Upper lobe of left lung (tissue), 6 donors: ENCODE measurements around the gene PNRC2. TPM values are rescaled to one million over a fixed set of nuclear protein-coding genes. Genes with fewer than 3 reads are reported as not detected.
"Not testable (repeated sequence)": the region's sequence is repeated elsewhere in the genome, so short reads cannot be mapped to it uniquely, and the experiment has no call there.

ENCODE experiments used
- ATAC-seq, 2 donors: fragments of 200-7000 bp; cut with Tn5 transposase; one replicate each; pipeline ENCODE4 v1.9.1; 2022; ENCODE audit warnings: mild to moderate bottlenecking in 2 of 2, moderate library complexity in 2 of 2; ENCODE audit not compliant: low FRiP score in 2 of 2
- DNase-seq, 2 donors: peaks; one replicate each; pipeline ENCODE4 v3.0.0-alpha.2; 2019 to 2020
- H3K27ac ChIP-seq, 4 donors: fragments of 200-600 bp; sonication (generic); one replicate each; pipeline ENCODE4 v1.5.1; 2016 to 2019
- H3K27me3 ChIP-seq, 4 donors: fragments of 200-600 bp; sonication (generic); one replicate each; pipeline ENCODE4 v1.5.1; 2017 to 2019
- H3K36me3 ChIP-seq, 4 donors: fragments of 200-600 bp; sonication (generic); one replicate each; pipeline ENCODE4 v1.5.1; 2016 to 2019
- H3K4me1 ChIP-seq, 4 donors: fragments of 200-600 bp; sonication (generic); one replicate each; pipeline ENCODE4 v1.5.1; 2018 to 2019
- H3K4me3 ChIP-seq, 4 donors: fragments of 200-600 bp; sonication (generic); one replicate each; pipeline ENCODE4 v1.5.1; 2017 to 2019; ENCODE audit warnings: mild to moderate bottlenecking in 2 of 4, moderate library complexity in 1 of 4
- H3K9me3 ChIP-seq, 4 donors: fragments of 200-600 bp; sonication (generic); one replicate each; pipeline ENCODE4 v1.5.1; 2018 to 2019
- EP300 ChIP-seq, 4 donors: sonication (generic); formaldehyde crosslinking; IDR thresholded peaks; one replicate each; pipeline ENCODE4 v1.5.1; 2017; ENCODE audit warnings: antibody characterized with exemption in 4 of 4, control low read depth in 2 of 4
- POLR2A ChIP-seq, 4 donors: fragments of 450-650 bp; IDR thresholded peaks; one replicate each; pipeline ENCODE4 v1.5.1; 2016 to 2017; ENCODE audit warnings: antibody characterized with exemption in 4 of 4, mild to moderate bottlenecking in 2 of 4
- POLR2AphosphoS5 ChIP-seq, 2 donors: sonication (generic); formaldehyde crosslinking; IDR thresholded peaks; one replicate each; pipeline ENCODE4 v1.5.1; 2017; ENCODE audit warnings: antibody characterized with exemption in 2 of 2
- WGBS, 2 donors: methylation state at CpG; one replicate each; pipeline ENCODE4 v1.1.5; 2017 to 2018; 5-methylcytosine and 5-hydroxymethylcytosine counted together
- total RNA-seq, 6 donors: library from RNA; depleted of rRNA in 4 of 6; stranded (reverse); fragments of >200 nt in 4 of 6; gene quantifications; one replicate each; pipeline versions ENCODE4 v1.1.0 to v1.2.1, GENCODE V29; 2016 to 2021
- TF ChIP-seq, protein P1 (sequence below), 6 experiments: fragments of 450-650 bp in 4 of 6; fragments of 200-600 bp in 2 of 6; sonication (generic) in 2 of 6; IDR thresholded peaks; one replicate each; pipeline ENCODE4 v1.5.1; 2016 to 2019; ENCODE audit warnings: antibody characterized with exemption in 6 of 6
- donor health status: DM: no; HTN: no; CAD: no; lungs with moderate emphysema.
- donor health status: DM: no; HTN: yes; CAD: no; lungs with severe emphysema.

The PNRC2 gene
- total RNA-seq, 6 donors from 2014 or later, result 101 to 892 (median 139) TPM

DNA sequence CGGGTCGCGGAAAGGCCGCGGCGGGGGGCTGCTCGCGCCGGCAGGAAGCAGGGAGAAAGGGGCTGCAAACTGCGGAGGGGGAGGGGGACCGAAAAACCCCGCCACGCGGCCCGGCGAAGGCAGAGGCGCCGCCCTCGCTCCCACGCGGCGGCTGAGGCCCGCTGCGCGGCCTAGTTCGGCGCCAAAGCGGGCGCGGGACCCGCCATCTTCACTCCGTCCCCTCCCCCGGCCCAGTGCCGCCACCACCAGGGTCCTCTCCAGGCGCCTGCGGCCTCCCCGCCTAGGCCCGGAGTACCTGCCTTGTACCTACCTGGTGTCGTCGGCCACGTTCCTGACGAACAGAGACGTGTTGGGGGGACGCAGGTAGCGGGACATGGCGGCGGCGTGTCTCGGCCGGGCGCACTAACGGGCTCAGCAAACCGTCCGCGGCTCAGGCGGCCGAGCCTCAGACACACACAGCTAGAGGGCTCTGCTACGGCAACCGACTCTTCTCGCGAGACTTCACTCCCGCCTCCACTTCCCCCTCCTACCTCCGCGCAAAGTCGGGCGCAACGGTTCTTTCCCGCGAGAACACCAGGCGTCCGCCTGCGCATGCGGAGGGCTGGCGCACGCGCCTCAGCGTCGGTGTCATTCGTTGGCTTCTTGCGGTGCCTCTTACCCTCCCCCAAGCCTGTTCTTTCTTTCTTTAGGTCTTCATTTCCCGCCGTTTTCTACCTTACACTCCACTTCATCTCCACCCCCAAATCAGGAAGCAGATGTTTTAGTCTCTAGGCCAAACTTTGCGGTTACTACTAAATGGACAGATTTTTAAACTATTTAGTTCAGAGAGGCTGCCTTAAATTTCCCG lies 20.5 kb downstream of the PNRC2 start, which contains the start of gene SRSF10:
TSS of gene SRSF10 (minus strand) at position 447 of the 847 bp plus-strand sequence. CDS start at position 375, 72 bp downstream.
- peak within 1 kb of the TSS; percentile 96 to 99 (median 97) for H3K27ac ChIP-seq
- H3K27me3 ChIP-seq, result no peaks in the 10 kb centered on the region
- WGBS, 2 donors, result 0 to 1% methylated on average over 30 to 75 of the region's 84 CpGs
- no peaks in the 10 kb centered on the region for H3K9me3 ChIP-seq
- peaks cover 45 to 61% (median 52%) of the 10 kb centered on the region in 4 donors for H3K4me1 ChIP-seq
- ATAC-seq, result peak; percentile 99
- TF ChIP-seq POLR2A (IDR thresholded peaks at IDR 0.05) (peak; percentile 94 to 99 (median 96)), POLR2AphosphoS5 (IDR thresholded peaks at IDR 0.05) (peak; percentile 99), EP300 (IDR thresholded peaks at IDR 0.05) (no peak)
- TF ChIP-seq, protein P1, sequence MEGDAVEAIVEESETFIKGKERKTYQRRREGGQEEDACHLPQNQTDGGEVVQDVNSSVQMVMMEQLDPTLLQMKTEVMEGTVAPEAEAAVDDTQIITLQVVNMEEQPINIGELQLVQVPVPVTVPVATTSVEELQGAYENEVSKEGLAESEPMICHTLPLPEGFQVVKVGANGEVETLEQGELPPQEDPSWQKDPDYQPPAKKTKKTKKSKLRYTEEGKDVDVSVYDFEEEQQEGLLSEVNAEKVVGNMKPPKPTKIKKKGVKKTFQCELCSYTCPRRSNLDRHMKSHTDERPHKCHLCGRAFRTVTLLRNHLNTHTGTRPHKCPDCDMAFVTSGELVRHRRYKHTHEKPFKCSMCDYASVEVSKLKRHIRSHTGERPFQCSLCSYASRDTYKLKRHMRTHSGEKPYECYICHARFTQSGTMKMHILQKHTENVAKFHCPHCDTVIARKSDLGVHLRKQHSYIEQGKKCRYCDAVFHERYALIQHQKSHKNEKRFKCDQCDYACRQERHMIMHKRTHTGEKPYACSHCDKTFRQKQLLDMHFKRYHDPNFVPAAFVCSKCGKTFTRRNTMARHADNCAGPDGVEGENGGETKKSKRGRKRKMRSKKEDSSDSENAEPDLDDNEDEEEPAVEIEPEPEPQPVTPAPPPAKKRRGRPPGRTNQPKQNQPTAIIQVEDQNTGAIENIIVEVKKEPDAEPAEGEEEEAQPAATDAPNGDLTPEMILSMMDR (IDR thresholded peaks at IDR 0.05), result peak in 5 of 6 experiments; percentile 27 to 75 (median 60)
- H3K36me3 ChIP-seq, result peaks cover 0 to 11% (median 0%) of the 10 kb centered on the region in 4 donors
- H3K4me3 ChIP-seq, result peak within 1 kb of the TSS; percentile 84 to 92 (median 86)
- DNase-seq, result peak; percentile 98

DNA sequence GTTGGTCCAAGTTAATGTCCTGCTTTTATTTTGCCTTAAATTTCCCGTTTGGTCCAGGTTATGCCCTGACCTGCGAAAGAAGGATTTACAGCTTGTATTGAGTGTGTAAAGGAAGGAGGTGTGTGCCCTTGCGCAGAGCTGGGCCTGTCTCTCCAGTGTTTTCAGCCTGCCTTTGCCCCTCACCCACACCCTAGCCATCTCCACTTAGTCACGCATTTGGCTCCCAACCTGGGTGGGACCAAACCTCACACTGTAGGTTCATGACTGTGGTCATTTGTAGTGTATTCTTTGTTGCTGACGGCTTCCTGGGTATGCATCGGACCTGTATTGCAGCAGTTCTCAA lies 21.1 kb downstream of the PNRC2 start:
- H3K9me3 ChIP-seq, result no peaks in the 10 kb centered on the region
- 28 to 34% methylated on average over 6 of the region's 6 CpGs for WGBS, 2 donors
- H3K27ac ChIP-seq, result peak overlapping the region; percentile 96 to 99 (median 97)
- DNase-seq (no peak), ATAC-seq (peak; percentile 42 to 44)
- no peak for TF ChIP-seq POLR2AphosphoS5 (IDR thresholded peaks at IDR 0.05)
- peaks cover 40 to 56% (median 49%) of the 10 kb centered on the region in 4 donors for H3K4me1 ChIP-seq
- peak overlapping the region in 3 of 4 donors; percentile 84 to 88 (median 85) for H3K4me3 ChIP-seq
- H3K27me3 ChIP-seq, result no peaks in the 10 kb centered on the region
- H3K36me3 ChIP-seq, result peaks cover 0 to 6% (median 0%) of the 10 kb centered on the region in 4 donors

DNA sequence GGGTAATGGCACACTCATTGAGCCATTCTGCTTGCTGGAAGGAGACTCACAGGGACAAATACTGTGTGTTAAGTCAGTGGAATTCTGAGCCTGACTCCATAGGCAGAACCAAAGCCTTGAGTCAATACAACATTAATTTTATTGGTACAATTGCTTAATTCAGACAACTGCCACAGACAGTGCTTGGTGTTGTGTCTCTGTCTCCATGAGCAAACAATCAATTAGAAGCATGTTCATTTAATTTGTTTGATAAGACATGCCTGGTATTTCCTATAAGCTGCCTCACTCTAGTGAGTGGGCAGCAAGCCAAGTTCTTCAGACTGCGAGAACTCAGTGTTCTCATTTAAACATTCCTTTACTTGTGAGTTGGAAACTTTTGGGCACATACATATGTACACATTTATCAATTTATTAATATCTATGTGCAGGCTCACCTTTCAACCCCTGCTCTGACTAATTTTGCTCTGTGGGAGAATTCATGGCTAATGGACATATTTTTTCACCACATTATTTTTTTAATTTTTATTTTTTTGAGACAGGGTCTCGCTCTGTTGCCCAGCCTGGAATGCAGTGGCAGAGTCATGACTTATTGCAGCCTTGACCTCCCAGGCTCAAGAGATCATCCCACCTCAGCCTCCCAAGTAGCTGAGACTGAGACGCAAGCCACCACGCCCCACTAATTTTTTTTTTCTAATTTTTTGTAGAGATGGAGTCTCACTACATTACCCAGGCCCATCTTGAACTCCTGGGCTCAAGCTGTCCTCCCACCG lies 25.0 kb downstream of the PNRC2 start:
- 65 to 80% methylated on average over 5 of the region's 5 CpGs for WGBS, 2 donors
- no peak for ATAC-seq
- H3K4me1 ChIP-seq, result peaks cover 15 to 24% (median 19%) of the 10 kb centered on the region in 4 donors

DNA sequence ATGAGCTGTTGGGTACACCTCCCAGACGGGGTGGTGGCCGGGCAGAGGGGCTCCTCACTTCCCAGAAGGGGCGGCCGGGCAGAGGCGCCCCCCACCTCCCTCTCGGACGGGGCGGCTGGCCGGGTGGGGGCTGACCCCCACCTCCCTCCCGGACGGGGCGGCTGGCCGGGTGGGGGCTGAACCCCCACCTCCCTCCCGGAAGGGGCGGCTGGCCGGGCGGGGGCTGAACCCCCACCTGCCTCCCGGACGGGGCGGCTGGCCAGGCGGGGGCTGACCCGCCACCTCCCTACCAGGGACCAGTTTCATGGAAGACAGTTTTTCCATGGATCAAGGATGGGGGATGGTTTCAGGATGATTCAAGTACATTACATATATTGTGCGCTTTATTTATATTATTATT lies 27.4 kb downstream of the PNRC2 start:
- not testable (repeated sequence) for H3K27ac ChIP-seq, H3K27me3 ChIP-seq, H3K36me3 ChIP-seq, H3K4me3 ChIP-seq, ATAC-seq, H3K9me3 ChIP-seq
- peaks cover 10 to 16% (median 12%) of the 10 kb centered on the region in 4 donors for H3K4me1 ChIP-seq
- 93 to 98% methylated on average over 12 to 13 of the region's 23 CpGs for WGBS, 2 donors
- DNase-seq, result peak in 1 of 2 donors; percentile 58

More for the DNA sequence above, 25.0 kb downstream of the PNRC2 start:
- H3K27me3 ChIP-seq, result no peaks in the 10 kb centered on the region
- peak in 1 of 2 donors; percentile 67 for DNase-seq
- no peaks in the 10 kb centered on the region for H3K36me3 ChIP-seq
- H3K4me3 ChIP-seq, result no peak overlapping the region
- TF ChIP-seq, protein P1 (IDR thresholded peaks at IDR 0.05), result no peak
- TF ChIP-seq POLR2A (IDR thresholded peaks at IDR 0.05) (no peak), EP300 (IDR thresholded peaks at IDR 0.05) (no peak), POLR2AphosphoS5 (IDR thresholded peaks at IDR 0.05) (no peak)
- no peaks in the 10 kb centered on the region for H3K9me3 ChIP-seq
- H3K27ac ChIP-seq, result peak overlapping the region; percentile 20 to 45 (median 26)

DNA sequence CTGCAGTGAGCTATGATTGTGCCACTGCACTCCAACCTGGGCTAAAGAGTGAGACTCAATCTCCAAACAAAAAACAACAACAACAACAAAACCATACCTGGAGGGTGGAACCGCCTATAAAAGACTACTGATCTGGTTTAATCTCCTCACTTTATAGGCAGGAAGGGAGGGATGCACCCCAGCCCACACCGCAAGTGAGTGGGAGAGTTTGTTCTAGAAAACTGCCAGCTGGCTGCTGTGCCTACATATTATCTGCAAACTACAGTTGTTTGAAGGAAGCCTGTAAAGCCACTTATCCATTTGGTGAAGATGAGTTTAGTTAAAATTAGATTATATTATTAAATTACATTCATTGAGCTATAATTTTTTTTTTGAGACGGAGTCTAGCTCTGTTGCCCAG lies 29.6 kb downstream of the PNRC2 start:
- Histone ChIP-seq H3K4me1 (peaks cover 6 to 9% (median 8%) of the 10 kb centered on the region in 4 donors), H3K4me3 (no peak overlapping the region), H3K27ac (no peak overlapping the region), H3K27me3 (no peaks in the 10 kb centered on the region), H3K9me3 (no peaks in the 10 kb centered on the region), H3K36me3 (no peaks in the 10 kb centered on the region)
- 94 to 97% methylated on average over 3 of the region's 3 CpGs for WGBS, 2 donors
- TF ChIP-seq, protein P1 (IDR thresholded peaks at IDR 0.05), result no peak
- no peak for TF ChIP-seq POLR2AphosphoS5 (IDR thresholded peaks at IDR 0.05)
- no peak for TF ChIP-seq POLR2A (IDR thresholded peaks at IDR 0.05)
- TF ChIP-seq EP300 (IDR thresholded peaks at IDR 0.05), result no peak
- no peak for DNase-seq
- ATAC-seq, result no peak

DNA sequence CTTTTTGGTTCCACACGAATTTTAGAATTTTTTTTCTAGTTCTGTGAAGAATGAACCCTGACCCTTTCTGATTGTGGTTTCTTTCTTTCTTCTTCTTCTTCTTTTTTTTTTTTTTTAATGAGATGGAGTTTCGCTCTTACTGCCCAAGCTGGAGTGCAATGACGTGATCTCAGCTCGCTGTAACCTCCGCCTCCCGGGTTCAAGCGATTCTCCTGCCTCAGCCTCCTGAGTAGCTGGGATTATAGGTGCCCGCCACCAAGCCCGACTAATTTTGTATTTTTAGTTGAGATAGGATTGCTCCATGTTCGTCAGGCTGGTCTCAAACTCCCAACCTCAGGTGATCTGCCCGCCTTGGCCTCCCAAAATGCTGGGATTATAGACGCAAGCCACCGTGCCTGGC lies 32.4 kb downstream of the PNRC2 start:
- 84 to 88% methylated on average over 13 of the region's 13 CpGs for WGBS, 2 donors
- H3K27ac ChIP-seq, H3K36me3 ChIP-seq, DNase-seq, H3K27me3 ChIP-seq, H3K4me1 ChIP-seq, H3K9me3 ChIP-seq, H3K4me3 ChIP-seq, ATAC-seq: not testable (repeated sequence)
